ENCODE measurements around the gene CCDC177. TPM values are rescaled to one million over a fixed set of nuclear protein-coding genes. Genes with fewer than 3 reads are reported as not detected.

Gene CCDC177
- total RNA-seq = not detected
- long read RNA-seq = 0 reads

- Histone ChIP-seq H3K36me3 (no peaks in the 10 kb centered on the region), H3K4me3 (peak within 1 kb of the TSS; percentile 35), H3K27ac (no peak within 1 kb of the TSS), H3K9me3 (no peaks in the 10 kb centered on the region), H3K27me3 (ENCODE audit: low read depth) (peaks cover 72% of the 10 kb centered on the region), H3K4me1 (peaks cover 34% of the 10 kb centered on the region)
- intact Hi-C loops (cut with DNase I) = no loop called here
- TF ChIP-seq, protein P1, sequence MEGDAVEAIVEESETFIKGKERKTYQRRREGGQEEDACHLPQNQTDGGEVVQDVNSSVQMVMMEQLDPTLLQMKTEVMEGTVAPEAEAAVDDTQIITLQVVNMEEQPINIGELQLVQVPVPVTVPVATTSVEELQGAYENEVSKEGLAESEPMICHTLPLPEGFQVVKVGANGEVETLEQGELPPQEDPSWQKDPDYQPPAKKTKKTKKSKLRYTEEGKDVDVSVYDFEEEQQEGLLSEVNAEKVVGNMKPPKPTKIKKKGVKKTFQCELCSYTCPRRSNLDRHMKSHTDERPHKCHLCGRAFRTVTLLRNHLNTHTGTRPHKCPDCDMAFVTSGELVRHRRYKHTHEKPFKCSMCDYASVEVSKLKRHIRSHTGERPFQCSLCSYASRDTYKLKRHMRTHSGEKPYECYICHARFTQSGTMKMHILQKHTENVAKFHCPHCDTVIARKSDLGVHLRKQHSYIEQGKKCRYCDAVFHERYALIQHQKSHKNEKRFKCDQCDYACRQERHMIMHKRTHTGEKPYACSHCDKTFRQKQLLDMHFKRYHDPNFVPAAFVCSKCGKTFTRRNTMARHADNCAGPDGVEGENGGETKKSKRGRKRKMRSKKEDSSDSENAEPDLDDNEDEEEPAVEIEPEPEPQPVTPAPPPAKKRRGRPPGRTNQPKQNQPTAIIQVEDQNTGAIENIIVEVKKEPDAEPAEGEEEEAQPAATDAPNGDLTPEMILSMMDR (IDR thresholded peaks at IDR 0.05) = peak; percentile 82
- DNase-seq (peak; percentile 76), ATAC-seq (peak; percentile 77 to 78)
These were observed at the start of gene CCDC177 for GRCh38 chr14:69574263-69574953. Gene CCDC177 (minus strand): TSS chr14:69574871. CDS start chr14:69573622, 1,249 bp downstream.

GRCh38 chr14:69624136-69624535 is 49.5 kb upstream of the CCDC177 start:
- Histone ChIP-seq H3K4me1 (peaks cover 90% of the 10 kb centered on the region), H3K4me3 (no peak overlapping the region), H3K9me3 (no peaks in the 10 kb centered on the region), H3K36me3 (no peaks in the 10 kb centered on the region), H3K27ac (no peak overlapping the region), H3K27me3 (ENCODE audit: low read depth) (no peaks in the 10 kb centered on the region)
- DNase-seq (no peak), ATAC-seq (peak; percentile 20 to 40)
- intact Hi-C loops (cut with DNase I) = no loop called here
- TF ChIP-seq, protein P1 (IDR thresholded peaks at IDR 0.05) = no peak

DNA sequence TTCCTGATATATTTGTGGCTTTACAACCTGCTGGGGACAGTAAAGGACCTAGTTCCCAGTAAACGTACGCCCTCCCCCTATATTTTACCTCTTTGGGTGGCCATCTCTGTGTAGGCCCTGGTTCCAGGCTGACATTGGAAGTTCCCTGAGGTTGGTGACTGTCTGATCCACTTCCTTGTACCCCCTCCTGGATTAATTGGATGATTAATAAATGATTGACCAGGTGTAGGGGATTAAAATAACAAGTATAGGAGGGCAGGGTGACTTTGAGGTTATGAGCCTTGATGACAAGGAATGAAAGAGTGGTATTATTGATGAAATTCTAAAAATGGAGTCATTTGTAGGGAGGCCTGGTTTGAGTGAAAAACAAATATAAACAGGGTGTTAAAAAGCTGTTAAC is 46.3 kb upstream of the CCDC177 start:
- Histone ChIP-seq H3K4me3 (no peak overlapping the region), H3K4me1 (peaks cover 97% of the 10 kb centered on the region), H3K9me3 (no peaks in the 10 kb centered on the region), H3K27me3 (ENCODE audit: low read depth) (no peaks in the 10 kb centered on the region), H3K27ac (peak overlapping the region; percentile 15), H3K36me3 (no peaks in the 10 kb centered on the region)
- no peak for DNase-seq
- intact Hi-C loops (cut with DNase I) = no loop called here
- ATAC-seq = no peak
- TF ChIP-seq, protein P1 (IDR thresholded peaks at IDR 0.05) = no peak

DNA sequence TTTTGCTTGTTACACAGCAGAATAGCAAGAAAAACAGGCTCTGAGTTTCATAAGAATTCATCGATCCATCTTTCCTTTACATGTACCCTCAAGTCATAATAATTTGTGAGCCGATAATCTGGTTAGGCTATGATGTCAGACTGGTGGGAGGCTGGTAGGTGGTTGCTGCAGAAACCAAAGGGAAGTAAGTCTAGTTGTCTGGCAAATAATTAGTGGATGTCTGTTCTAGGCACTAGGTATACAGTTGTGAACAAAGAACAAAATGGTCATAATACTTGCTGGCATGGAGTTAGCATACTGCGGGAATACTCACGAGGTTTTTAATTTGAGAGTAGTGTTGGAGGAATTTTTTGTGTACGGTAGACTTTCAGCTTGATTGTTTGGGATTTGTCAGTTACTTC is 45.5 kb upstream of the CCDC177 start:
- intact Hi-C loops (cut with DNase I) = no loop called here
- TF ChIP-seq, protein P1 (IDR thresholded peaks at IDR 0.05) = no peak
- H3K27ac ChIP-seq = peak overlapping the region; percentile 15
- no peak for ATAC-seq
- H3K4me3 ChIP-seq = no peak overlapping the region
- peaks cover 97% of the 10 kb centered on the region for H3K4me1 ChIP-seq
- no peaks in the 10 kb centered on the region for H3K27me3 ChIP-seq (ENCODE audit: low read depth)
- no peaks in the 10 kb centered on the region for H3K9me3 ChIP-seq
- no peaks in the 10 kb centered on the region for H3K36me3 ChIP-seq
- DNase-seq = no peak

DNA sequence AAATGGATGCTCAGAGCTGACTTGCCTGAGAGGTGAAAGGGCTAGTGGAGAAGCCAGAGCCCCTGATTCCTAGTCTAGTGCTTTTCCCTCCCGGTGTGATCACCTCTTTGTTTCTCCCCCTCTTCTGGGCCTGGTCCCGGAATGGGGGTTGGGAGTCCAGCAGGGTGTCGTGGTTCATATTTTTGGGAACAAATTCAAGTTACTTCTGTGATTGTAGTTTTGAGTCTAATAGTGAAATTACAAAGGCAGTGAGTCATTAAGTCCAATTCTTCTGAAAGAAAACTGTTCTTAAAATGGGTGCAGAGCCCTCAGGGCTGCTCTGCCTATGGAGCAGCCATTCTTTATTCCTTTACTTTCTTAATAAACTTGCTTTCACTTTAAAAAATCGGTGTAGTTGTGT is 44.3 kb upstream of the CCDC177 start:
- Histone ChIP-seq H3K36me3 (no peaks in the 10 kb centered on the region), H3K9me3 (no peaks in the 10 kb centered on the region), H3K4me1 (peaks cover 97% of the 10 kb centered on the region), H3K27me3 (ENCODE audit: low read depth) (no peaks in the 10 kb centered on the region), H3K4me3 (no peak overlapping the region), H3K27ac (peak overlapping the region; percentile 37)
- DNase-seq = no peak
- TF ChIP-seq, protein P1 (IDR thresholded peaks at IDR 0.05) = no peak
- ATAC-seq = no peak
- intact Hi-C loops (cut with DNase I) = no loop called here
